BLaER1 (cell line): ENCODE data around the gene MYF5.

ENCODE experiments used
- H3K27ac ChIP-seq: shearing (Covaris generic); formaldehyde crosslinking; 2 replicates; pipeline ENCODE4 v1.8.1; 2022
- H3K27me3 ChIP-seq: shearing (Covaris generic); formaldehyde crosslinking; 2 replicates; pipeline ENCODE4 v1.8.1; 2022
- H3K36me3 ChIP-seq: shearing (Covaris generic); formaldehyde crosslinking; 2 replicates; pipeline ENCODE4 v1.8.1; 2022
- H3K4me1 ChIP-seq: shearing (Covaris generic); formaldehyde crosslinking; 2 replicates; pipeline ENCODE4 v1.8.1; 2022
- H3K4me2 ChIP-seq: shearing (Covaris generic); formaldehyde crosslinking; 2 replicates; pipeline ENCODE4 v1.8.1; 2022
- H3K4me3 ChIP-seq: shearing (Covaris generic); formaldehyde crosslinking; 2 replicates; pipeline ENCODE4 v1.8.1; 2022
- H3K9ac ChIP-seq: shearing (Covaris generic); formaldehyde crosslinking; 2 replicates; pipeline ENCODE4 v1.8.1; 2022
- H3K9me3 ChIP-seq: shearing (Covaris generic); formaldehyde crosslinking; 2 replicates; pipeline ENCODE4 v1.8.1; 2022
- H4K20me1 ChIP-seq: shearing (Covaris generic); formaldehyde crosslinking; 2 replicates; pipeline ENCODE4 v1.8.1; 2022
- Cebpa-rat ChIP-seq: shearing (Covaris generic); IDR thresholded peaks from 2 replicates; pipeline ENCODE4 v1.8.1; 2022

The MYF5 gene

GRCh38 chr12:80690513-80690912, 26.2 kb upstream of the MYF5 start:
- Histone ChIP-seq H3K9ac (no peak overlapping the region), H3K4me2 (no peak overlapping the region), H3K9me3 (no peaks in the 10 kb centered on the region), H3K4me1 (no peaks in the 10 kb centered on the region), H3K27me3 (no peaks in the 10 kb centered on the region), H4K20me1 (no peaks in the 10 kb centered on the region), H3K27ac (no peak overlapping the region), H3K36me3 (no peaks in the 10 kb centered on the region), H3K4me3 (no peak overlapping the region)
- no peak for TF ChIP-seq Cebpa-rat

GRCh38 chr12:80692114-80692513, 24.6 kb upstream of the MYF5 start:
- Histone ChIP-seq H4K20me1 (no peaks in the 10 kb centered on the region), H3K9me3 (no peaks in the 10 kb centered on the region), H3K4me3 (no peak overlapping the region), H3K9ac (no peak overlapping the region), H3K4me2 (no peak overlapping the region), H3K27ac (no peak overlapping the region), H3K36me3 (no peaks in the 10 kb centered on the region), H3K4me1 (no peaks in the 10 kb centered on the region), H3K27me3 (no peaks in the 10 kb centered on the region)
- TF ChIP-seq Cebpa-rat, result no peak

- H3K4me3 ChIP-seq, result no peak overlapping the region
- no peaks in the 10 kb centered on the region for H3K36me3 ChIP-seq
- no peaks in the 10 kb centered on the region for H4K20me1 ChIP-seq
- no peaks in the 10 kb centered on the region for H3K9me3 ChIP-seq
- H3K9ac ChIP-seq, result no peak overlapping the region
- no peaks in the 10 kb centered on the region for H3K27me3 ChIP-seq
- TF ChIP-seq Cebpa-rat, result no peak
- H3K4me2 ChIP-seq, result no peak overlapping the region
- no peak overlapping the region for H3K27ac ChIP-seq
- no peaks in the 10 kb centered on the region for H3K4me1 ChIP-seq
Measured at GRCh38 chr12:80697270-80697887, 19.3 kb upstream of the MYF5 start.

GRCh38 chr12:80698256-80698655, 18.5 kb upstream of the MYF5 start:
- Histone ChIP-seq H3K4me3 (no peak overlapping the region), H3K4me2 (no peak overlapping the region), H3K9me3 (no peaks in the 10 kb centered on the region), H3K27ac (no peak overlapping the region), H3K27me3 (no peaks in the 10 kb centered on the region), H3K9ac (no peak overlapping the region), H3K36me3 (no peaks in the 10 kb centered on the region), H3K4me1 (no peaks in the 10 kb centered on the region), H4K20me1 (no peaks in the 10 kb centered on the region)
- TF ChIP-seq Cebpa-rat, result no peak

GRCh38 chr12:80698847-80699542, 17.7 kb upstream of the MYF5 start:
- Histone ChIP-seq H3K4me1 (no peaks in the 10 kb centered on the region), H3K4me3 (no peak overlapping the region), H3K36me3 (no peaks in the 10 kb centered on the region), H3K9me3 (no peaks in the 10 kb centered on the region), H3K27ac (no peak overlapping the region), H3K9ac (no peak overlapping the region), H3K4me2 (no peak overlapping the region), H3K27me3 (no peaks in the 10 kb centered on the region), H4K20me1 (no peaks in the 10 kb centered on the region)
- TF ChIP-seq Cebpa-rat, result no peak

GRCh38 chr12:80700327-80700726, 16.4 kb upstream of the MYF5 start:
- no peak overlapping the region for H3K4me3 ChIP-seq
- no peaks in the 10 kb centered on the region for H3K4me1 ChIP-seq
- H3K27ac ChIP-seq, result no peak overlapping the region
- H3K27me3 ChIP-seq, result no peaks in the 10 kb centered on the region
- H3K36me3 ChIP-seq, result no peaks in the 10 kb centered on the region
- no peaks in the 10 kb centered on the region for H4K20me1 ChIP-seq
- TF ChIP-seq Cebpa-rat, result no peak
- H3K4me2 ChIP-seq, result no peak overlapping the region
- no peaks in the 10 kb centered on the region for H3K9me3 ChIP-seq
- H3K9ac ChIP-seq, result no peak overlapping the region

GRCh38 chr12:80701388-80701787, 15.3 kb upstream of the MYF5 start:
- Histone ChIP-seq H3K27me3 (no peaks in the 10 kb centered on the region), H4K20me1 (no peaks in the 10 kb centered on the region), H3K27ac (no peak overlapping the region), H3K4me1 (no peaks in the 10 kb centered on the region), H3K4me3 (no peak overlapping the region), H3K9me3 (no peaks in the 10 kb centered on the region), H3K36me3 (no peaks in the 10 kb centered on the region), H3K9ac (no peak overlapping the region), H3K4me2 (no peak overlapping the region)
- no peak for TF ChIP-seq Cebpa-rat

- H3K27me3 ChIP-seq, result no peaks in the 10 kb centered on the region
- no peak overlapping the region for H3K4me2 ChIP-seq
- H3K4me3 ChIP-seq, result no peak overlapping the region
- no peak overlapping the region for H3K27ac ChIP-seq
- no peak overlapping the region for H3K9ac ChIP-seq
- no peaks in the 10 kb centered on the region for H3K4me1 ChIP-seq
- H3K36me3 ChIP-seq, result no peaks in the 10 kb centered on the region
- no peak for TF ChIP-seq Cebpa-rat
- no peaks in the 10 kb centered on the region for H3K9me3 ChIP-seq
- no peaks in the 10 kb centered on the region for H4K20me1 ChIP-seq
Measured at GRCh38 chr12:80702889-80703805, 13.6 kb upstream of the MYF5 start.

GRCh38 chr12:80704420-80704819, 12.3 kb upstream of the MYF5 start:
- H4K20me1 ChIP-seq, result no peaks in the 10 kb centered on the region
- no peak overlapping the region for H3K27ac ChIP-seq
- H3K36me3 ChIP-seq, result no peaks in the 10 kb centered on the region
- H3K9me3 ChIP-seq, result peaks cover 6% of the 10 kb centered on the region; the same call in 1 of the 2 replicates
- H3K4me2 ChIP-seq, result no peak overlapping the region
- H3K4me3 ChIP-seq, result no peak overlapping the region
- H3K4me1 ChIP-seq, result no peaks in the 10 kb centered on the region
- no peak overlapping the region for H3K9ac ChIP-seq
- no peak for TF ChIP-seq Cebpa-rat
- H3K27me3 ChIP-seq, result no peaks in the 10 kb centered on the region
